GM19351 (cell line): Measurements from ENCODE around the gene DCLRE1C.
"Not testable (repeated sequence)": the region's sequence is repeated elsewhere in the genome, so short reads cannot be mapped to it uniquely, and the experiment has no call there.

ENCODE experiments used
- ATAC-seq: cut with Tn5 transposase; IDR thresholded peaks from one replicate; pipeline ENCODE4 v1.9.1; 2021; ENCODE audit warnings: mild to moderate bottlenecking, moderate library complexity; ENCODE audit not compliant: unreplicated experiment

DCLRE1C gene

GRCh38 chr10:14954001-14954770 is at the start of gene DCLRE1C:
DCLRE1C (minus strand) TSS chr10:14954096; CDS start chr10:14954010, 86 bp downstream.
- ATAC-seq, result peak; percentile 68

GRCh38 chr10:14995964-14996565 is 42.2 kb upstream of the DCLRE1C start:
- no peak for ATAC-seq

GRCh38 chr10:14993500-14994455 is 39.9 kb upstream of the DCLRE1C start:
- not testable (repeated sequence) for ATAC-seq

- ATAC-seq, result not testable (repeated sequence)
These were observed 38.4 kb upstream of the DCLRE1C start for GRCh38 chr10:14992336-14992735.

GRCh38 chr10:14991035-14991749 is 37.3 kb upstream of the DCLRE1C start:
- ATAC-seq, result not testable (repeated sequence)

- not testable (repeated sequence) for ATAC-seq
These were observed 35.7 kb upstream of the DCLRE1C start for GRCh38 chr10:14989552-14989951.

GRCh38 chr10:14982744-14983143 is 28.8 kb upstream of the DCLRE1C start:
- no peak for ATAC-seq

GRCh38 chr10:14975672-14976273 is 21.9 kb upstream of the DCLRE1C start:
- no peak for ATAC-seq

GRCh38 chr10:14974153-14974998 is 20.5 kb upstream of the DCLRE1C start:
- ATAC-seq, result not testable (repeated sequence)

- peak; percentile 50 for ATAC-seq
These were observed 18.1 kb upstream of the DCLRE1C start for GRCh38 chr10:14971867-14972448.

- ATAC-seq, result no peak
These were observed 14.0 kb upstream of the DCLRE1C start for GRCh38 chr10:14967897-14968296.

GRCh38 chr10:14959221-14960057 is 5.5 kb upstream of the DCLRE1C start, which contains the start of gene MEIG1:
MEIG1 (plus strand) TSS chr10:14959388; CDS start chr10:14966469, 7,081 bp downstream.
- ATAC-seq, result peak; percentile 78

GRCh38 chr10:14958872-14959220 is 5.0 kb upstream of the DCLRE1C start:
- ATAC-seq, result no peak

GRCh38 chr10:14954934-14955333 is 1.0 kb upstream of the DCLRE1C start:
- ATAC-seq, result no peak

- peak; percentile 38 for ATAC-seq
These were observed 384 bp downstream of the DCLRE1C start for GRCh38 chr10:14953424-14954000.

- ATAC-seq, result no peak
These were observed 959 bp downstream of the DCLRE1C start for GRCh38 chr10:14952851-14953423.

- ATAC-seq, result no peak
These were observed 4.6 kb downstream of the DCLRE1C start for GRCh38 chr10:14949291-14949690.
